ENCODE data around the gene ARHGAP32. TPM values are rescaled to one million over a fixed set of nuclear protein-coding genes. Genes with fewer than 3 reads are reported as not detected.

ARHGAP32 gene
- total RNA-seq = 5.7 and 7.1 TPM in 2 replicates

DNA sequence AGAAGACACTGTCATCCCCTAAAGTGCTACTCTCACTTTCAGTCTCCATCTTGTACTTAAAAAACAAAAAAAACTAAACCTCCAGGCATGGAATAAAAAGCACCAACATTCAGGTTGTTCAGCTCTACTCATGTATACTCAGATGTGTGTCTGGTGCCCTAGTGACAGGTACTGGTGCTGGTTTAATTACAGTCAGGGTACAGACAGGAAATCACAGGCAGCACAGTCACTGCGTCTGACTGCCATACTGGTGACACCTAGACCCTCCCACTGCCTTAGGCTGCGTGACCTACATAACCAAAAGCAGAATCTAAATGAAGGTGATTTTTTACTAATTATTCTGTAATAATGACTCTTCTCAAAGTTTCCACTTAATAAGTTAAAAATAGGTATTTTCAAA lies at the start of gene ARHGAP32:
Gene ARHGAP32 (minus strand): TSS at position 176 of the 400 bp plus-strand sequence. CDS start 127 bp downstream, at position 49.
- DNase-seq = no peak
- Mint-ChIP-seq H3K27me3 (no peaks in the 10 kb centered on the region), H3K4me3 (no peak within 1 kb of the TSS), H3K9me3 (peaks cover 1% of the 10 kb centered on the region), H3K4me1 (no peaks in the 10 kb centered on the region), H3K36me3 (ENCODE audit: low read depth) (no peaks in the 10 kb centered on the region), H3K27ac (no peak within 1 kb of the TSS)
- intact Hi-C loops (cut with micrococcal nuclease) = no loop called here

DNA sequence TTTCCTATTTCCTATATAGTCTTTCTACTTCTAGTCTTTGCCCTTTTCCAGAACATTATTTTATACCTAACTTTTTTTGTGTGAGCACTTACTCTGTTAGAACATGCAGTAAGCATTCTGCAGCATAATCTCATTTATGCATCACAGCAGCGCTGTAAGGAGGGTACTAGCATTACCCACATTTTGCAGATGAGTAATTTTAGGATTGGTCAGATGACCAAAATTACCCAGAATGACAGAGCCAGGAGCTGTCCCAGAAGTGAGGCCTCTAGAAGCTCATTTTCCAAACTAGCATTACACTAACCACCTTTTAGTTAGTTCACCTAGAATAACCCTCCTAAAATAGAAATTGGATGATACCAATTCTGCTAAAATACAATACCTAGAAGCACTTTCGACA lies 47.1 kb upstream of the ARHGAP32 start:
- no peak overlapping the region for H3K4me3 Mint-ChIP-seq
- intact Hi-C loops (cut with micrococcal nuclease) = no loop called here

DNA sequence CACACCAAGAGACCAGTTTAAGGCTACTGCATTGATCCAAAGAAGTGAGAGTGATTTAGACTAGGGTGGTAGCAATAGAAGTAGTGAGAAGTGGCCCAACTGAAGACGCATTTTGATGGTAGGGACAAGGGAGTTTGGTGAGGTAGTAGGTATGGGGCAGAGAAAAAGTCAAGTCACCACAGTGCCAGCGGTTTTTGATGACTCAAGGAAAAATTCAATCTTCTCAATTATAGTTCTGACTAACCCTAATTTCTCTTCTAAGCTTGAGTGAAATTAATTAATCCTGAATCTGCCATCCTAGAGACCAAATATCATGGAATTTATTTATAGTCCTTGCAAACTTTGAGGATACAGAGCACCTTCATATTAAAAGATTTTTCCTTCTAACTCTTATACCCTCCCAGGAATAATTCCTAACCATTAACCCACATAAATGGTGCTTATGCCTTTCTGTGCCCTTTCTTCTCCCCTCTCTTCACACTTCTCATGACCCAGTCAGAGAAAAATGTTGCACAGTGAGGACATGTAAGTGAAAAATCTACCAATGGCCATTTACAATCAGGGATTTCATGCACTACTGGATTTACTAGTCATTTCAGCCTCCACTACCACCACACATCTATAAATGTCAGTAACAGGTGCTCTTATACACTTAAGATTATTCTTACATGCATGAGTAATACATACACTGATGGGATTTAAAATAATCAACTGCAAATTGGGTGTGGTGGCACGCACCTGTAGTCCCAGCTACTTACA lies 45.9 kb upstream of the ARHGAP32 start:
- H3K27ac Mint-ChIP-seq = no peak overlapping the region

More for the DNA sequence above, 47.1 kb upstream of the ARHGAP32 start:
- Mint-ChIP-seq H3K27ac (no peak overlapping the region), H3K27me3 (no peaks in the 10 kb centered on the region), H3K36me3 (ENCODE audit: low read depth) (no peaks in the 10 kb centered on the region), H3K9me3 (peaks cover 4% of the 10 kb centered on the region), H3K4me1 (peaks cover 6% of the 10 kb centered on the region)
- DNase-seq = no peak

DNA sequence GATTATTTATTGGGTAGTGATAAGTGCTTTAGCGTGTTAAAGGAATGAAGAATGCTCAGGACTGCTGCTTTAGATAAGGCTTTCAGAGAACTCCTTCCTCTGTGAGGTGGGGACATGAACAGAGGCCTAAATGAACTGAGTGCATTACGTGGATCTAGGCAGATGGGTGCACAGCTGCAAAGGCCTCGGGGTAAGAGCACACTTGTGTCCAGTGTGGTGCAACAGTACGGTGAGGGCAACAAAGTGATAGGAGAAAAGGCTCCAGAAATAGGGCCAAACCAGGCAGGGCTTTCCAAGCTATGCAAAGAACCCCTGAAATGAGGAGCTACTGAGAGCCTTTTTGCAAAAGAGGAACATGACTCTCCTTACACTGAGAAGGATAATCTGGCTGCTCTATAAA lies 45.3 kb upstream of the ARHGAP32 start:
- no peak for DNase-seq
- intact Hi-C loops (cut with micrococcal nuclease) = no loop called here
- H3K4me3 Mint-ChIP-seq = no peak overlapping the region
- peaks cover 4% of the 10 kb centered on the region for H3K4me1 Mint-ChIP-seq
- H3K9me3 Mint-ChIP-seq = no peaks in the 10 kb centered on the region
- H3K27me3 Mint-ChIP-seq = no peaks in the 10 kb centered on the region
- no peaks in the 10 kb centered on the region for H3K36me3 Mint-ChIP-seq (ENCODE audit: low read depth)
- no peak overlapping the region for H3K27ac Mint-ChIP-seq

More for the DNA sequence above, 45.9 kb upstream of the ARHGAP32 start:
- H3K9me3 Mint-ChIP-seq = peaks cover 4% of the 10 kb centered on the region
- no peak overlapping the region for H3K4me3 Mint-ChIP-seq
- intact Hi-C loops (cut with micrococcal nuclease) = no loop called here
- no peaks in the 10 kb centered on the region for H3K27me3 Mint-ChIP-seq
- no peak for DNase-seq
- peaks cover 4% of the 10 kb centered on the region for H3K4me1 Mint-ChIP-seq
- H3K36me3 Mint-ChIP-seq (ENCODE audit: low read depth) = no peaks in the 10 kb centered on the region

DNA sequence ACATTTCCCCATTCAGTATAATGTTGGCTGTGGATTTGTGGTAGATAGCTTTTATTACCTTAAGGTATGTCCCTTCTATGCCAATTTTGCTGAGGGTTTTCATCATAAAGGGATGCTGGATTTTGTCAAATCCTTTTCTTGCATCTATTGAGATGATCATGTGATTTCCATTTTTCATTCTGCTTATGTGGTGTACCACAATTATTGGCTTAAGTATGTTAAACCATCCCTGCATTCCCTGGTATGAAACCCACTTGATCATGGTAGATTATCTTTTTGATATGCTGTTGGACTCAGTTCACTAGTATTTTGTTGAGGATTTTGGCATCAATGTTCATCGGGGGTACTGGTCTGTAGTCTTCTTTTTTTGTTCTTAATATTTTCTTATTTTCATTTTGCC lies 44.7 kb upstream of the ARHGAP32 start:
- no peak overlapping the region for H3K27ac Mint-ChIP-seq
- intact Hi-C loops (cut with micrococcal nuclease) = no loop called here
- no peak for DNase-seq

DNA sequence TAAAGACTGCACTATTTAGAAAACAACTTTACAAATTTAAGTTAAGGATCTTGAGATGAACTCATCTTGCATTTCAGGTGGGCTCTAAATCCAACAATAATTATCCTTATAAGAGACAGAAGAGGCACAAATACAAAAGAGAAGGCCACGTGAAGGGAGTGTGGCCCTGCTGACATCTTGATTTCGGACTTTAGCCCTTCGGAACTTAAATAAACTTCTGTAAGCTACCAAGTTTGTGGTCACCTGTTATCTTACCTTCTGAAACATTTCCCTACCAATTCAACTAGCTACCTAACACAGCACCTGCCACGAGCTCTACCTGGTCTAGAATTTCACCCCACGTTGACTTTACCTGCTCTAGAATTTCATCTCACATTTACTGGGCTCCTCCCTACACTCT lies 42.9 kb upstream of the ARHGAP32 start:
- Mint-ChIP-seq H3K27ac (no peak overlapping the region), H3K27me3 (no peaks in the 10 kb centered on the region), H3K36me3 (ENCODE audit: low read depth) (no peaks in the 10 kb centered on the region), H3K9me3 (no peaks in the 10 kb centered on the region), H3K4me1 (peaks cover 4% of the 10 kb centered on the region), H3K4me3 (no peak overlapping the region)
- intact Hi-C loops (cut with micrococcal nuclease) = no loop called here
- no peak for DNase-seq

More for the DNA sequence above, 44.7 kb upstream of the ARHGAP32 start:
- no peaks in the 10 kb centered on the region for H3K36me3 Mint-ChIP-seq (ENCODE audit: low read depth)
- H3K27me3 Mint-ChIP-seq = no peaks in the 10 kb centered on the region
- H3K4me1 Mint-ChIP-seq = peaks cover 4% of the 10 kb centered on the region
- H3K9me3 Mint-ChIP-seq = no peaks in the 10 kb centered on the region
- no peak overlapping the region for H3K4me3 Mint-ChIP-seq

DNA sequence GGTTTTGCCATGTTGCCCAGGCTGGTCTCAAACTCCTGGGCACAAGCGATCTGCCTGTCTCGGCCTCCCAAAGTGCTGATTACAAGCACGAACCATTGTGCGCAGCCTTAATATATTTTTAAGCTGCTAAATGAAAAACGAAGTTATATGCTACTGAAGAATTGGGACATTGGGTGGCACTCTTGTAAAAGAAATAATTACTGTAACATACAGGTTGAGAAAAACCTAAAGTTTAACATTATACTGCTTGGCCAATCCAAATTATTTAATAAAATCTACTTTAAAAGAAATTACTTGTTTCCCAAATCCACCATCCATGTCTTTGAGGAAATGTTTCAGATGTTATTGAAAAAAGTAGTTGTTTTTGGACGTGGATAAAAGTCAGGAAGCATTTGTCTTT lies 37.9 kb upstream of the ARHGAP32 start:
- DNase-seq = no peak
- peaks cover 4% of the 10 kb centered on the region for H3K27me3 Mint-ChIP-seq
- peaks cover 11% of the 10 kb centered on the region for H3K9me3 Mint-ChIP-seq
- H3K4me3 Mint-ChIP-seq = no peak overlapping the region
- H3K36me3 Mint-ChIP-seq (ENCODE audit: low read depth) = peaks cover 5% of the 10 kb centered on the region
- intact Hi-C loops (cut with micrococcal nuclease) = no loop called here
- no peaks in the 10 kb centered on the region for H3K4me1 Mint-ChIP-seq
- H3K27ac Mint-ChIP-seq = no peak overlapping the region

DNA sequence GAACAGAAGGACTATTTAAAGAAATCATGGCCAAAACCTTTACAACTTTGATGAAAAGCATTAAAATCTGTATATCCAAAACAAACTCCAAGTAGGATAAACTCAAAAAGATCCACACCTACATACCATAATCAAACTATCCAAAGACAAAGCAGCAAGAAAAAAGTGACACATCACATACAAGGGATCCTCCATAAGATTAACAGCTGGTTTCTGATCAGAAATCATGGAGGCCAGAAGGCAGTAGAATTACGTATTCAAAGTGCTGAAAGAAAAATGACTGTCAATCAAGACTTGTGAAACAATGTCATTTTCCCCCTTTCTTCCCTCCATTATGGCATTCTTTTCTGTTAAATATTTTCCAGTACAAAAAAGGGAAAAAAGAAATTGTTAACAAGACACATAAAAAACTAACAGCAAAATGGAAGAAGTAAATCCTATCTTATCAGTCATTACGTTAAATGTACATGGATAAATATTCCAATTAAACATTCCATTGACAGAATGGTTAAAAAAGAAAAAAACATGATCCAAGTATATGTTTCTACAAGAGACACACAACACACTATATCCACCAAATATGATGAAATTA lies 34.2 kb upstream of the ARHGAP32 start:
- Mint-ChIP-seq H3K4me3 (no peak overlapping the region), H3K27ac (no peak overlapping the region), H3K36me3 (ENCODE audit: low read depth) (peaks cover 5% of the 10 kb centered on the region), H3K9me3 (peaks cover 11% of the 10 kb centered on the region), H3K4me1 (no peaks in the 10 kb centered on the region), H3K27me3 (peaks cover 4% of the 10 kb centered on the region)
- DNase-seq = no peak
- intact Hi-C loops (cut with micrococcal nuclease) = no loop called here

DNA sequence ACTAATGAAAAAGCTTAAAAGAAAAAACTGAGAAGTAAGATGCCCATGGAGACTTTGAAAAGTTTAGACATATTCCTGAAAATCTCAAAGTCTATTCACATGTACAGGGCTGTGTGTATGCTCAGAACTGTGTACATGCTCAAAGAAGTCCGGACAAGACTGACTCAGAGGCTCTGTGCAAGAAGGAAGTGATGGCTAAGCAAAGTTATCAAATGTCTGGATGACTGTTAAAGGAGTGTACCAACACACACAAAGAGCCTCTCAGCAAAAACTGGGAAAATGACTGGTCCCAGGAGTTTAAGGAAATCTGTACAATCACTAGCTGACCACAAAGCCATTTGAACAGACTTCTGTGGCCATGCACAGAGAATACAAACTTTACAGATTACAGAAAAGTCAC lies 33.1 kb upstream of the ARHGAP32 start:
- Mint-ChIP-seq H3K27me3 (peaks cover 4% of the 10 kb centered on the region), H3K4me3 (no peak overlapping the region), H3K27ac (no peak overlapping the region), H3K36me3 (ENCODE audit: low read depth) (peaks cover 5% of the 10 kb centered on the region), H3K9me3 (peaks cover 11% of the 10 kb centered on the region), H3K4me1 (no peaks in the 10 kb centered on the region)
- DNase-seq = no peak
- intact Hi-C loops (cut with micrococcal nuclease) = no loop called here

DNA sequence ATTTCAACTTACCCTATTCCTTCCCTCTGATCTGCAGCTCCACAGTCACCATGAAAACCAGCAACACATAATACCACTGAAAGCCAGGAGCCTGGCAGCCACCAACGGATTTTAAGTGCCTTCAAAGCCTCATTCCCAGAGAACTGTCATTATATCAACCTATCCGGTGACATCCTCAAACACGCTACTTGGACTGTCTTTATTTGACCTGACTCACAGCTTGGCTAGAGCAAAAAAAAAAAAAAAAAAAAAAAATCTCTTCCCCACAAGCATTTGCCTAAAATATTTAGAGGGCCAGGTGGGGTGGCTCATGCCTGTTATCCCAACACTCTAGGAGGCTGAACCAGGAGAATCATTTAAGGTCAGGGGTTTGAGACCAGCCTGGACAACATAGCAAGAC lies 32.4 kb upstream of the ARHGAP32 start:
- Mint-ChIP-seq H3K27me3 (peaks cover 4% of the 10 kb centered on the region), H3K27ac (no peak overlapping the region), H3K36me3 (ENCODE audit: low read depth) (peaks cover 5% of the 10 kb centered on the region), H3K9me3 (peaks cover 11% of the 10 kb centered on the region), H3K4me3 (no peak overlapping the region), H3K4me1 (no peaks in the 10 kb centered on the region)
- no peak for DNase-seq
- intact Hi-C loops (cut with micrococcal nuclease) = no loop called here

DNA sequence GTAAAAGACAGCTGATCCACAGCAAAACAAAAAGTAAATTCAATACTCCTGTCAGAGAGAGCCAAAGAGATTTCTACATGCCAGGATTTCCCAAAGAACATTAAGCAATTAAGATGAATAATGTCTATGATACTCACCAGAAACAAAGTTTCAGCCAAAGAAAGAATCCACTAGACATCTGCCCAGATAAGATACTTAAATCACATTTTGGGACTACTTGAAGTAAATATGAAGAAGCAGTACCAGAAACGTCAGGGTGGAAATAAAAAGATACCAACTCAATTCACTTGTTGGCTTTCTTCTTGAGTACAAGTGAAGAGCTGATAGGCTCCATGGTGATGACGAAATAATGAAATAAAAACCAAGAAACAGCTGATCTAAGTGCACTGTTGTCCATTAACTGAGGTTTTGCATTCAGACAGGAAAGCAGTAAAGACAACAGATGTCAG lies 31.6 kb upstream of the ARHGAP32 start:
- no peak for DNase-seq
- Mint-ChIP-seq H3K27ac (no peak overlapping the region), H3K4me1 (no peaks in the 10 kb centered on the region), H3K4me3 (no peak overlapping the region), H3K9me3 (peaks cover 11% of the 10 kb centered on the region), H3K36me3 (ENCODE audit: low read depth) (peaks cover 5% of the 10 kb centered on the region), H3K27me3 (peaks cover 4% of the 10 kb centered on the region)
- intact Hi-C loops (cut with micrococcal nuclease) = no loop called here

DNA sequence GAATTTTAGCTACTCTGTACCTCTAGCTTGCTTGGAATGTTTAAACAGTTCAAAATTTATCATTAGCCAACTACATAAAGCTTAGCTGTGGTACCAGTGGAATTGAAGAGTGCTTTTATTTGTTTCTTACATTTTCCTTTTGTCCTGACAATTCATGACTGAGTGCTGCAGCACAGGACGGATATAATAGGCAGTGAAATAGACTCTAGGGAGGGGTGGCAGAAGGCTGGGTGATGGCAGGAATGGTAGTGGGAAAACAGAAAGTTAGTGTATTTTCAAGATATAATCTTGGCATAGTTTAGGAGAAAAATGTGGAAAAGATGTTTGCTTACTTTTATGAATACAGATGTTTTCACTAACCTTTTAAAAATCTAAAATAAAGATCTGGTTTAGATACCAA lies 31.1 kb upstream of the ARHGAP32 start:
- intact Hi-C loops (cut with micrococcal nuclease) = no loop called here
- Mint-ChIP-seq H3K27ac (no peak overlapping the region), H3K27me3 (peaks cover 6% of the 10 kb centered on the region)

DNA sequence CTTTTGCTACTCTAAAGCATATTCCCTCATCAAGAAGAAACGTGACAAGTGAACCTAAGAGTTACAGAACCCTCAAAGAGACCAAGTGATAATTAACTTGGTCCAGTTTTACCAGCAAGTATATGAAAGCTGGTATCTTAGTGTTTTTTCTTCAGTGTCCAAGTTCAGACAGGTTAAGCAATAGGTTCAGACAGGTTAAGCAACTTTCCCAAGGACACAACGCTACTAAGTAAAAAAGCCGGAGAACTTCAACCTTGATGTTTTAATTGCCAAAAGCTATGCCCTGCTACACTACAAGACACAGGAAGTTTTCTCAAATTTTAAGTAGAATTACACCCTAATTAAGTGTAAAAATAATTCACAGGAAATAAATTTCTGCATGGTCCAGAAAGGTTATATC lies 30.0 kb upstream of the ARHGAP32 start:
- intact Hi-C loops (cut with micrococcal nuclease) = no loop called here
- DNase-seq = no peak
- no peak overlapping the region for H3K4me3 Mint-ChIP-seq
- no peak overlapping the region for H3K27ac Mint-ChIP-seq
- H3K36me3 Mint-ChIP-seq (ENCODE audit: low read depth) = peaks cover 5% of the 10 kb centered on the region
- peaks cover 7% of the 10 kb centered on the region for H3K27me3 Mint-ChIP-seq
- peaks cover under 1% of the 10 kb centered on the region for H3K4me1 Mint-ChIP-seq
- H3K9me3 Mint-ChIP-seq = peaks cover 11% of the 10 kb centered on the region

More for the DNA sequence above, 31.1 kb upstream of the ARHGAP32 start:
- DNase-seq = no peak
- Mint-ChIP-seq H3K4me3 (no peak overlapping the region), H3K4me1 (no peaks in the 10 kb centered on the region), H3K36me3 (ENCODE audit: low read depth) (peaks cover 5% of the 10 kb centered on the region), H3K9me3 (peaks cover 11% of the 10 kb centered on the region)

DNA sequence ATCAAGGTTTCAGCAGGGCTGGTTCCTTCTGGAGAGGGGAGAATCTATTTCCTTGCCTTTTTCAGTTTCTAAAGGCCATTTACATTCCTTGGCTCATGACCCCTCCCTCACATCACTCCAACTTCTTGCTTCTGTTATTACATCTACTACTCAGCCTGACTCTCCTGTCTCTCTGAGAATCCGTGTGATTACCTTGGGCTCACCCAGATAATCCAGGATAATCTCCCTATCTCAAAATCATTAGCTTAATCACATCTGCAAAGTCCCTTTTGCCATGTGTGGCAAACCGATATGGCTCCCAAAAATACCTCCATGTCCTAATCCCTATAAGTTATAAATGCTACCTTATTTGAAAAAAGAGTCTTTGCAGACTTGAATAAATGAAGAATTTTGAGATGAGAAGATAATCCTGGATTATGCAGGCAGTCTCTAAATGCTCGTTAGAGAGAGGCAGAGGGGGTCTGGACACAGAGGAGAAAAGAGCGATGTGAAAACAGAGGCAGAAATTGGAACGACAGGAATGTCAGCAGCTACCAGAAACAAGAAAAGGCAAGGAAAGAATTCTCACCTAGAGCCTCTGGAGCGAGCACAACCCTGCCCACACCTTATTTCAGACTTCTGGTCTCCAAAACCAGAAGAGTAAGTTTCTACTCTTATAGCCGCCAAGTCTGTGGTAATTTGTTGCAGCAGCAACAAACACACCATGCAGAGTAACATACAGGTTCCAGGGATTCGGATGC lies 23.6 kb upstream of the ARHGAP32 start:
- Mint-ChIP-seq H3K36me3 (ENCODE audit: low read depth) (no peaks in the 10 kb centered on the region), H3K4me1 (peaks cover 4% of the 10 kb centered on the region), H3K27me3 (peaks cover 3% of the 10 kb centered on the region), H3K27ac (no peak overlapping the region), H3K9me3 (no peaks in the 10 kb centered on the region), H3K4me3 (no peak overlapping the region)
- DNase-seq = no peak
- intact Hi-C loops (cut with micrococcal nuclease) = no loop called here

Measured in activated CD4-positive, alpha-beta T cell treated with anti-CD3 and anti-CD28 coated beads, Interleukin-2, amount 10 ng/mL, durations not matched to agents 24 days and 14 days (primary cell).